IMR-90 (cell line): Measurements from ENCODE around the gene LPA. TPM values are rescaled to one million over a fixed set of nuclear protein-coding genes. Genes with fewer than 3 reads are reported as not detected.

Experiments used
- ATAC-seq: fragments of 200-7000 bp; cut with Tn5 transposase; 2 replicates; pipeline ENCODE4 v1.9.1; 2020; ENCODE audit warnings: low read depth, mild to moderate bottlenecking, moderate library complexity
- BruUV-seq: library from RNA; stranded (reverse); fragments of 400-500 nt; replicated peaks from 2 replicates; lab custom pipeline; 2021; lab: Mats Ljungman, UMichigan
- CTCF ChIA-PET: fragments of 300-600 bp; formaldehyde crosslinking; extraction: SDS; loops from one replicate; lab custom pipeline; 2021; ENCODE audit warnings: antibody characterized with exemption; lab: Yijun Ruan, JAX
- POLR2A ChIA-PET: fragments of 300-600 bp; sonication (Branson Sonifier 250); formaldehyde crosslinking; loops from one replicate; lab custom pipeline; 2022; ENCODE audit warnings: antibody characterized with exemption; ENCODE audit not compliant: unreplicated experiment; lab: Charles Lee
- DNase-seq: peaks from one replicate; pipeline ENCODE4 v3.0.0; 2013
- H2AFZ ChIP-seq: replicated peaks from 2 replicates; pipeline ENCODE3; 2013; ENCODE audit warnings: low read length, mild to moderate bottlenecking; ENCODE audit not compliant: poor library complexity
- H2AK5ac ChIP-seq: 2 replicates; pipeline ENCODE4 v1.6.1; 2013; ENCODE audit warnings: low read depth, low read length, inconsistent platforms
- H2AK9ac ChIP-seq: replicated peaks from 2 replicates; pipeline ENCODE3; 2013; ENCODE audit warnings: mild to moderate bottlenecking, low read depth, low read length, moderate library complexity; ENCODE audit not compliant: poor library complexity
- H2BK120ac ChIP-seq: 2 replicates; pipeline ENCODE4 v1.6.1; 2013; ENCODE audit warnings: low read depth, low read length, inconsistent platforms
- H2BK15ac ChIP-seq: 3 replicates; pipeline ENCODE4 v1.6.1; 2013; ENCODE audit warnings: low read depth, low read length, inconsistent platforms
- H2BK20ac ChIP-seq: 2 replicates; pipeline ENCODE4 v1.6.1; 2013; ENCODE audit warnings: low read depth, mild to moderate bottlenecking, inconsistent platforms, low read length, moderate library complexity
- H2BK5ac ChIP-seq: 2 replicates; pipeline ENCODE4 v1.6.1; 2013; ENCODE audit warnings: mild to moderate bottlenecking, low read depth, low read length, inconsistent platforms; ENCODE audit not compliant: poor library complexity, severe bottlenecking
- H3K14ac ChIP-seq: replicated peaks from 2 replicates; pipeline ENCODE4 v1.6.1; 2013; ENCODE audit warnings: low read depth, low read length, inconsistent platforms
- H3K18ac ChIP-seq: 2 replicates; pipeline ENCODE4 v1.6.1; 2013; ENCODE audit warnings: low read depth, low read length, control low read depth
- H3K23ac ChIP-seq: 2 replicates; pipeline ENCODE4 v1.6.1; 2013; ENCODE audit warnings: low read depth, low read length, inconsistent platforms
- H3K27ac ChIP-seq: 2 replicates; pipeline ENCODE4 v1.5.1; 2013; ENCODE audit warnings: mild to moderate bottlenecking, control low read depth, low read length; ENCODE audit not compliant: insufficient read depth
- H3K27me3 ChIP-seq: 2 replicates; pipeline ENCODE4 v1.6.1; 2013; ENCODE audit warnings: low read length; ENCODE audit not compliant: control insufficient read depth, insufficient read depth
- H3K36me3 ChIP-seq: 2 replicates; pipeline ENCODE4 v1.6.1; 2013; ENCODE audit warnings: low read length, mixed read lengths; ENCODE audit not compliant: control insufficient read depth, insufficient read depth
- H3K4ac ChIP-seq: 2 replicates; pipeline ENCODE4 v1.6.1; 2013; ENCODE audit warnings: low read depth, low read length, inconsistent platforms
- H3K4me1 ChIP-seq: 2 replicates; pipeline ENCODE4 v1.6.1; 2013; ENCODE audit warnings: low read length, mixed read lengths; ENCODE audit not compliant: control insufficient read depth, insufficient read depth
- H3K4me2 ChIP-seq: 2 replicates; pipeline ENCODE4 v1.6.1; 2013; ENCODE audit warnings: low read depth, mild to moderate bottlenecking, control low read depth, low read length, moderate library complexity
- H3K4me3 ChIP-seq: 2 replicates; pipeline ENCODE4 v1.5.1; 2013; ENCODE audit warnings: low read depth, mild to moderate bottlenecking, control low read depth, low read length, moderate library complexity; ENCODE audit not compliant: insufficient read depth
- H3K56ac ChIP-seq: 2 replicates; pipeline ENCODE4 v1.6.1; 2013; ENCODE audit warnings: low read length, inconsistent platforms; ENCODE audit not compliant: insufficient read depth; ENCODE audit errors: extremely low read depth
- H3K79me1 ChIP-seq, 2 experiments: 2 replicates each; pipeline ENCODE4 v1.6.1; 2013; ENCODE audit warnings: low read length in 2 of 2, inconsistent platforms in 1 of 2, low read depth in 1 of 2
- H3K9ac ChIP-seq: 2 replicates; pipeline ENCODE4 v1.6.1; 2013; ENCODE audit warnings: low read depth, low read length, control low read depth
- H3K9me1 ChIP-seq: 2 replicates; pipeline ENCODE4 v1.6.1; 2013; ENCODE audit warnings: low read length, inconsistent platforms; ENCODE audit not compliant: insufficient read depth
- H3K9me3 ChIP-seq: 2 replicates; pipeline ENCODE4 v1.6.1; 2013; ENCODE audit warnings: low read length; ENCODE audit not compliant: control insufficient read depth, insufficient read depth
- H4K20me1 ChIP-seq: 2 replicates; pipeline ENCODE4 v1.6.1; 2013; ENCODE audit warnings: low read length, inconsistent platforms; ENCODE audit not compliant: insufficient read depth
- H4K5ac ChIP-seq: 2 replicates; pipeline ENCODE4 v1.6.1; 2013; ENCODE audit warnings: mild to moderate bottlenecking, low read depth, low read length, control low read depth
- H4K8ac ChIP-seq, 2 experiments: 2 replicates each; pipeline ENCODE4 v1.6.1; 2013; ENCODE audit warnings: low read depth in 2 of 2, low read length in 2 of 2, control low read depth in 1 of 2, inconsistent platforms in 1 of 2
- H4K91ac ChIP-seq: 2 replicates; pipeline ENCODE4 v1.6.1; 2013; ENCODE audit warnings: low read depth, low read length, inconsistent platforms; ENCODE audit not compliant: insufficient read depth
- BHLHE40 ChIP-seq: fragments of 150-350 bp; IDR thresholded peaks from 2 replicates; pipeline ENCODE4 v1.6.1; 2016; ENCODE audit warnings: mild to moderate bottlenecking, low read depth, low read length
- CEBPB ChIP-seq: IDR thresholded peaks from 2 replicates; pipeline ENCODE4 v1.6.1; 2012; ENCODE audit warnings: low read depth, low read length, improper control_type of control experiment
- ELK1 ChIP-seq: fragments of 150-350 bp; IDR thresholded peaks from 2 replicates; pipeline ENCODE4 v1.6.1; 2016; ENCODE audit warnings: low read depth, mild to moderate bottlenecking, low read length, moderate library complexity, borderline replicate concordance
- FOS ChIP-seq: fragments of 150-350 bp; IDR thresholded peaks from 2 replicates; pipeline ENCODE4 v1.6.1; 2016; ENCODE audit warnings: low read depth, low read length
- MAFK ChIP-seq: IDR thresholded peaks from 2 replicates; pipeline ENCODE4 v1.6.1; 2012; ENCODE audit warnings: low read depth, low read length, improper control_type of control experiment
- MAZ ChIP-seq: IDR thresholded peaks from 2 replicates; pipeline ENCODE4 v1.6.1; 2012; ENCODE audit warnings: low read depth, mild to moderate bottlenecking, low read length, improper control_type of control experiment, moderate library complexity, borderline replicate concordance
- MXI1 ChIP-seq: IDR thresholded peaks from 2 replicates; pipeline ENCODE4 v1.6.1; 2012; ENCODE audit warnings: low read depth, mild to moderate bottlenecking, low read length, moderate library complexity, borderline replicate concordance
- NFE2L2 ChIP-seq: fragments of 150-350 bp; IDR thresholded peaks from 2 replicates; pipeline ENCODE4 v1.6.1; 2016; ENCODE audit warnings: low read depth, mild to moderate bottlenecking, low read length
- POLR2A ChIP-seq: IDR thresholded peaks from 2 replicates; pipeline ENCODE4 v1.6.1; 2012; ENCODE audit warnings: mild to moderate bottlenecking, low read depth, low read length
- RAD21 ChIP-seq: IDR thresholded peaks from 2 replicates; pipeline ENCODE4 v1.6.1; 2012; ENCODE audit warnings: low read length, improper control_type of control experiment
- RFX5 ChIP-seq: IDR thresholded peaks from 2 replicates; pipeline ENCODE4 v1.8.0; 2012; ENCODE audit warnings: low read depth, mild to moderate bottlenecking, low read length, moderate library complexity
- SMC3 ChIP-seq: fragments of 150-350 bp; IDR thresholded peaks from 2 replicates; pipeline ENCODE4 v1.6.1; 2016; ENCODE audit warnings: low read depth, mild to moderate bottlenecking, antibody characterized with exemption, low read length, moderate library complexity
- WGBS, 2 experiments: methylation state at CpG; one replicate each; pipeline versions ENCODE4 v1.1.5 to v1.1.7; 2013; ENCODE audit warnings: missing lambda C conversion rate in 2 of 2; ENCODE audit not compliant: insufficient read length in 1 of 2; ENCODE audit errors: extremely low coverage in 2 of 2; 5-methylcytosine and 5-hydroxymethylcytosine counted together
- dilution Hi-C: fragments of 300-500 bp; cut with HindIII; formaldehyde crosslinking; loops from one replicate; pipeline ENCODE4 v1.14.3; 2018; ENCODE audit warnings: low sequenced_read_pairs; ENCODE audit not compliant: unreplicated experiment
- in situ Hi-C: fragments of 300-500 bp; cut with MboI; formaldehyde crosslinking; loops from 3 replicates; pipeline ENCODE4 v1.14.3; 2019; ENCODE audit warnings: low sequenced_read_pairs, inconsistent platforms, mixed read lengths
- intact Hi-C: fragments of 100-400 bp; cut with micrococcal nuclease; formaldehyde crosslinking; loops from 2 replicates; pipeline ENCODE4 v1.10.0; 2022
- polyA plus RNA-seq, 3 experiments: library from polyadenylated mRNA; depleted of rRNA; stranded (reverse); fragments of >200 nt; gene quantifications; 2 replicates each; pipeline ENCODE4 v1.2.3, GENCODE V29; 2012; ENCODE audit warnings: low replicate concordance in 1 of 3
- total RNA-seq: library from RNA; depleted of rRNA; stranded (reverse); fragments of >200 nt; gene quantifications from 2 replicates; pipeline ENCODE4 v1.2.3, GENCODE V29; 2012

LPA gene
- total and polyA plus RNA-seq, 2 of the 4 experiments (the other 2 are of a cell fraction) = not detected

- no TSS peak for BruUV-seq
These were observed 158.1 kb downstream of the LPA start for GRCh38 chr6:160505970-160506369.

More at GRCh38 chr6:160505970-160506369, 158.1 kb downstream of the LPA start:
- ChIA-PET CTCF (interaction anchor here (0.7 kb wide), 1 partner anchor 14 kb away, joined by 3 read pairs; no protein-coding TSS in a partner anchor), POLR2A (no interaction called here)
- H4K20me1 ChIP-seq = no peaks in the 10 kb centered on the region
- H2BK15ac ChIP-seq = no peak overlapping the region
- H2BK120ac ChIP-seq = no peak overlapping the region
- H2BK20ac ChIP-seq = no peak overlapping the region
- no peak overlapping the region for H2AK9ac ChIP-seq
- H2AK5ac ChIP-seq = no peak overlapping the region
- no peak overlapping the region for H4K91ac ChIP-seq
- H3K4ac ChIP-seq = no peak overlapping the region
- H4K5ac ChIP-seq = no peak overlapping the region
- no peak overlapping the region for H3K4me2 ChIP-seq
- H3K27me3 ChIP-seq = no peaks in the 10 kb centered on the region
- DNase-seq = no peak
- WGBS, 2 experiments = 100% methylated on average over 1 of the region's 1 CpG; no CpG with 5 or more reads in 1 of the 2 experiments
- H2AFZ ChIP-seq = no peak overlapping the region
- no peak overlapping the region for H3K27ac ChIP-seq
- H3K79me1 ChIP-seq = no peaks in the 10 kb centered on the region
- no peaks in the 10 kb centered on the region for H3K4me1 ChIP-seq
- H4K8ac ChIP-seq = no peak overlapping the region
- intact Hi-C loops = no loop called here
- no peak overlapping the region for H3K4me3 ChIP-seq
- no peak overlapping the region for H2BK5ac ChIP-seq
- H3K9me1 ChIP-seq = no peaks in the 10 kb centered on the region
- no peak overlapping the region for H3K9ac ChIP-seq
- ATAC-seq = no peak
- no peak overlapping the region for H3K56ac ChIP-seq
- 0 out of 2 replicates have a peak, but pooled peaks cover 2% of the 10 kb centered on the region for H3K9me3 ChIP-seq
- no peak overlapping the region for H3K18ac ChIP-seq
- H3K36me3 ChIP-seq = no peaks in the 10 kb centered on the region
- H3K23ac ChIP-seq = no peak overlapping the region
- in situ Hi-C loops = no loop called here
- H3K14ac ChIP-seq = no peak overlapping the region
- dilution Hi-C loops = no loop called here
- TF ChIP-seq FOS = no peak
- TF ChIP-seq SMC3 = no peak
- TF ChIP-seq NFE2L2 = no peak
- TF ChIP-seq ELK1 = no peak
- TF ChIP-seq BHLHE40 = no peak
- TF ChIP-seq POLR2A = no peak
- TF ChIP-seq RAD21 = no peak
- TF ChIP-seq MAZ = no peak
- TF ChIP-seq RFX5 = no peak
- no peak for TF ChIP-seq MAFK
- no peak for TF ChIP-seq CEBPB
- no peak for TF ChIP-seq MXI1
